Measurements from ENCODE around the gene MIGA2.

- TF ChIP-seq CTCF (conservative IDR thresholded peaks at IDR 0.05 in 1 of 2, IDR thresholded peaks at IDR 0.05 in 1 of 2; ENCODE audit: extremely low read depth in 1 of 2, insufficient read depth in 1 of 2, low read depth in 1 of 2, low read length in 2 of 2) (no peak), EZH2 (IDR thresholded peaks at IDR 0.05; ENCODE audit: borderline replicate concordance, low read length) (no peak)
Observed at GRCh38 chr9:129072171-129072570, 35.7 kb downstream of the MIGA2 start.

Data from mammary epithelial cell (primary cell).